Kidney (tissue), 14 donors: Measurements from ENCODE around the gene RPE65. TPM values are rescaled to one million over a fixed set of nuclear protein-coding genes. Genes with fewer than 3 reads are reported as not detected.
"Not testable (repeated sequence)": the region's sequence is repeated elsewhere in the genome, so short reads cannot be mapped to it uniquely, and the experiment has no call there.

ENCODE experiments used
- DNase-seq, 5 donors: peaks; one replicate each; pipeline ENCODE4 v3.0.0-alpha.2; 2013 to 2020
- FAIRE-seq: peaks from 2 replicates; lab custom pipeline; 2012; peaks lifted over from hg19 to GRCh38; lab: Jason Lieb, UNC
- H3K27ac ChIP-seq, 2 donors: one replicate each; pipeline ENCODE4 v1.7.0; 2013; ENCODE audit warnings: low read depth in 2 of 2, low read length in 2 of 2, inconsistent platforms in 1 of 2
- H3K27me3 ChIP-seq: one replicate; pipeline ENCODE4 v1.7.1; 2013; ENCODE audit warnings: low read length, inconsistent platforms; ENCODE audit not compliant: control insufficient read depth, insufficient read depth
- H3K36me3 ChIP-seq, 3 donors: one replicate each; pipeline versions ENCODE4 v1.7.0 to v1.7.1; 2013; ENCODE audit warnings: low read length in 3 of 3, control low read depth in 1 of 3, inconsistent platforms in 1 of 3; ENCODE audit not compliant: insufficient read depth in 3 of 3, control insufficient read depth in 2 of 3
- H3K4me1 ChIP-seq, 3 donors: one replicate each; pipeline versions ENCODE4 v1.7.0 to v1.7.1; 2013; ENCODE audit warnings: low read length in 3 of 3, inconsistent platforms in 1 of 3, low read depth in 1 of 3; ENCODE audit not compliant: control insufficient read depth in 2 of 3, insufficient read depth in 2 of 3
- H3K4me3 ChIP-seq, 3 donors: one replicate each; pipeline versions ENCODE4 v1.7.0 to v1.8.1; 2013; ENCODE audit warnings: low read length in 3 of 3, control low read depth in 1 of 3, inconsistent platforms in 1 of 3
- H3K9ac ChIP-seq, 3 donors: one replicate each; pipeline versions ENCODE4 v1.7.0 to v1.7.1; 2013; ENCODE audit warnings: low read length in 3 of 3, control low read depth in 1 of 3, inconsistent platforms in 1 of 3
- H3K9me3 ChIP-seq, 3 donors: one replicate each; pipeline versions ENCODE4 v1.7.0 to v1.7.1; 2013; ENCODE audit warnings: low read length in 3 of 3, control low read depth in 1 of 3, inconsistent platforms in 1 of 3; ENCODE audit not compliant: control insufficient read depth in 2 of 3, insufficient read depth in 1 of 3
- intact Hi-C: fragments of 100-400 bp; cut with DNase I; formaldehyde crosslinking; loops from one replicate; pipeline ENCODE4 v1.11.1; 2022
- polyA plus RNA-seq: library from polyadenylated mRNA; stranded (reverse); fragments of 350-450 nt; fragmentation: Illumina TruSeq; extraction: RNeasy Lipid Tissue Mini Kit (QIAGEN cat#74804); gene quantifications from one replicate; pipeline ENCODE4 v1.2.3, GENCODE V29; 2014; ENCODE audit warnings: low read depth, low replicate concordance; ENCODE audit not compliant: insufficient read depth
- total RNA-seq: library from RNA; stranded (reverse); fragmentation: NEBNext Ultra II Directional; extraction: Animal tissue kit (Norgen Biotek cat#: 25700); gene quantifications from one replicate; pipeline ENCODE4 v1.2.1, GENCODE V29; 2021
- TF ChIP-seq, protein P1 (sequence below): IDR thresholded peaks from 3 replicates; pipeline ENCODE4 v1.5.1; 2012; ENCODE audit warnings: mild to moderate bottlenecking, moderate library complexity, borderline replicate concordance; ENCODE audit not compliant: insufficient read depth; ENCODE audit errors: extremely low read depth
- donor health status: control.
- donor health status: control.
- donor health status: control.
- donor health status: control.
- donor health status: control.
- donor health status: DM: yes; HTN: yes; CAD: no.
- donor health status: Normal renal cell carcinoma (clear cell type).

The RPE65 gene
- total and polyA plus RNA-seq, 2 donors from 2014 or later = not detected

- Histone ChIP-seq H3K4me1 (no peaks in the 10 kb centered on the region), H3K27ac (no peak overlapping the region), H3K9me3 (no peaks in the 10 kb centered on the region), H3K4me3 (no peak overlapping the region), H3K9ac (no peak overlapping the region), H3K36me3 (no peaks in the 10 kb centered on the region), H3K27me3 (no peaks in the 10 kb centered on the region)
- FAIRE-seq (no peak), DNase-seq (no peak)
- intact Hi-C loops = no loop called here
- TF ChIP-seq, protein P1, sequence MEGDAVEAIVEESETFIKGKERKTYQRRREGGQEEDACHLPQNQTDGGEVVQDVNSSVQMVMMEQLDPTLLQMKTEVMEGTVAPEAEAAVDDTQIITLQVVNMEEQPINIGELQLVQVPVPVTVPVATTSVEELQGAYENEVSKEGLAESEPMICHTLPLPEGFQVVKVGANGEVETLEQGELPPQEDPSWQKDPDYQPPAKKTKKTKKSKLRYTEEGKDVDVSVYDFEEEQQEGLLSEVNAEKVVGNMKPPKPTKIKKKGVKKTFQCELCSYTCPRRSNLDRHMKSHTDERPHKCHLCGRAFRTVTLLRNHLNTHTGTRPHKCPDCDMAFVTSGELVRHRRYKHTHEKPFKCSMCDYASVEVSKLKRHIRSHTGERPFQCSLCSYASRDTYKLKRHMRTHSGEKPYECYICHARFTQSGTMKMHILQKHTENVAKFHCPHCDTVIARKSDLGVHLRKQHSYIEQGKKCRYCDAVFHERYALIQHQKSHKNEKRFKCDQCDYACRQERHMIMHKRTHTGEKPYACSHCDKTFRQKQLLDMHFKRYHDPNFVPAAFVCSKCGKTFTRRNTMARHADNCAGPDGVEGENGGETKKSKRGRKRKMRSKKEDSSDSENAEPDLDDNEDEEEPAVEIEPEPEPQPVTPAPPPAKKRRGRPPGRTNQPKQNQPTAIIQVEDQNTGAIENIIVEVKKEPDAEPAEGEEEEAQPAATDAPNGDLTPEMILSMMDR = no peak
Observed at GRCh38 chr1:68421350-68421749, 28.4 kb downstream of the RPE65 start.

GRCh38 chr1:68409426-68409825, 40.3 kb downstream of the RPE65 start:
- Histone ChIP-seq H3K36me3 (no peaks in the 10 kb centered on the region), H3K9me3 (no peaks in the 10 kb centered on the region), H3K27ac (no peak overlapping the region), H3K4me3 (no peak overlapping the region), H3K9ac (no peak overlapping the region), H3K4me1 (no peaks in the 10 kb centered on the region), H3K27me3 (no peaks in the 10 kb centered on the region)
- intact Hi-C loops = no loop called here
- TF ChIP-seq, protein P1 = no peak
- DNase-seq (no peak), FAIRE-seq (no peak)

DNA sequence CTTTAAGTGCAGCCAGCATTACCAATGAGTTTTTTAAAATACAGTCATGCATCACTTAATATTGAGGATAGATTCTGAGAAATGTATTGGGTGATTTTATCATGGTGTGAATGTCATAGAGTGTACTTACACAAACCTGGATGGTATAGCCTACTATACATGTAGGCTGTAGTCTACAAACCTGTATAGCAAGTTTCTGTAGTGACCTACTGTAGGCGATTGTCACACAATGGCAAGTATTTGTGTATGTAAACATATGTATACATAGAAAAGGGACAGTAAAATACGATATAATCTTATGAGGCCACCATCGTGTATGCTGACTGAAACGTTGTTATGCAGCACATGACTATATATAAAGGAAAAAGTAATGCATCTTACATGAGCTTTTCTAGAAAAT, 48.2 kb downstream of the RPE65 start:
- FAIRE-seq = no peak
- TF ChIP-seq, protein P1 = no peak

GRCh38 chr1:68395575-68395974, 54.2 kb downstream of the RPE65 start:
- FAIRE-seq, H3K9ac ChIP-seq, H3K4me1 ChIP-seq, H3K4me3 ChIP-seq, H3K27me3 ChIP-seq, DNase-seq, H3K36me3 ChIP-seq, H3K9me3 ChIP-seq, intact Hi-C loops, H3K27ac ChIP-seq: not testable (repeated sequence)

More for the DNA sequence above, 48.2 kb downstream of the RPE65 start:
- Histone ChIP-seq H3K4me1 (no peaks in the 10 kb centered on the region), H3K9ac (no peak overlapping the region), H3K4me3 (no peak overlapping the region), H3K9me3 (no peaks in the 10 kb centered on the region), H3K27ac (no peak overlapping the region), H3K27me3 (no peaks in the 10 kb centered on the region), H3K36me3 (no peaks in the 10 kb centered on the region)
- intact Hi-C loops = no loop called here
- DNase-seq = no peak

DNA sequence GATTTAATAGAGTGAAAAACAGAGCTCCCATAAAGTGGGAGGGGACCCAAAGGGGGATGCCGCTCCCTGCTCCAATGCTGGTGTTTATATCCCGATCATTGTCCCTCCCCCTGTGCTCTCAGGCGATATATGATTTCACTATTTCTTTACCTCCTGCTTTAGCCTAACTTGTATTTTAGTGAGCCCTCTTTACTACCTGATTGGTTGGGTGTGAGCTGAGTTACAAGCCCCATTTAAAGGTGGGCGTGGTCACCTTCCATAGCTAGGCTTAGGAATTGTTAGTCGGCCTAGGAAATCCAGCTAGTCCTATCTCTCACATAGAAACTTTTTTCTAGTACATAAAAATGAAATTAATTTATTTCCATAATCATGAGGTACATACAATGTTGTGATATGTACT, 57.3 kb downstream of the RPE65 start:
- H3K36me3 ChIP-seq, H3K27me3 ChIP-seq, H3K27ac ChIP-seq, H3K4me1 ChIP-seq, H3K4me3 ChIP-seq, intact Hi-C loops, H3K9ac ChIP-seq, DNase-seq, H3K9me3 ChIP-seq, FAIRE-seq: not testable (repeated sequence)

- FAIRE-seq, H3K27ac ChIP-seq, H3K9ac ChIP-seq, H3K36me3 ChIP-seq, H3K27me3 ChIP-seq, DNase-seq, H3K4me1 ChIP-seq, H3K4me3 ChIP-seq, intact Hi-C loops, H3K9me3 ChIP-seq: not testable (repeated sequence)
Observed at GRCh38 chr1:68385798-68386524, 63.8 kb downstream of the RPE65 start.
